ENCODE data around the gene FSTL5. TPM values are rescaled to one million over a fixed set of nuclear protein-coding genes. Genes with fewer than 3 reads are reported as not detected.
A peak's percentile ranks its signal among the peaks of the same experiment; 100 is the strongest.

The FSTL5 gene
- total and polyA plus RNA-seq, 4 donors = 28.3 to 83.4 (median 33.7) TPM

- Histone ChIP-seq H3K27me3 (ENCODE audit: control insufficient read depth, insufficient read depth, low read length) (no peaks in the 10 kb centered on the region), H3K36me3 (ENCODE audit: control insufficient read depth, insufficient read depth, low read length) (no peaks in the 10 kb centered on the region), H3K4me3 (ENCODE audit: low read depth, low read length) (no peak overlapping the region), H3K27ac (ENCODE audit: low read depth, low read length) (no peak overlapping the region), H3K4me1 (ENCODE audit: control insufficient read depth, insufficient read depth, low read length) (no peaks in the 10 kb centered on the region), H3K9me3 (ENCODE audit: control insufficient read depth, insufficient read depth, low read length) (no peaks in the 10 kb centered on the region)
- no CpG with 5 or more reads among the region's 2 CpGs for WGBS (ENCODE audit: insufficient coverage)
- DNase-seq (ENCODE audit: low read depth in 4 of 6, low spot score in 6 of 6) = no peak
Observed at GRCh38 chr4:161714022-161714751, 449.6 kb downstream of the FSTL5 start.

- Histone ChIP-seq H3K4me1 (ENCODE audit: control insufficient read depth, insufficient read depth, low read length) (no peaks in the 10 kb centered on the region), H3K27ac (ENCODE audit: low read depth, low read length) (no peak overlapping the region), H3K4me3 (ENCODE audit: low read depth, low read length) (no peak overlapping the region), H3K9me3 (ENCODE audit: control insufficient read depth, insufficient read depth, low read length) (no peaks in the 10 kb centered on the region), H3K27me3 (ENCODE audit: control insufficient read depth, insufficient read depth, low read length) (no peaks in the 10 kb centered on the region), H3K36me3 (ENCODE audit: control insufficient read depth, insufficient read depth, low read length) (no peaks in the 10 kb centered on the region)
- DNase-seq (ENCODE audit: low read depth in 4 of 6, low spot score in 6 of 6) = no peak
- WGBS (ENCODE audit: insufficient coverage) = 0% methylated on average over 1 of the region's 3 CpGs
Observed at GRCh38 chr4:161704653-161705052, 459.1 kb downstream of the FSTL5 start.

GRCh38 chr4:161704040-161704439, 459.8 kb downstream of the FSTL5 start:
- no peaks in the 10 kb centered on the region for H3K4me1 ChIP-seq (ENCODE audit: control insufficient read depth, insufficient read depth, low read length)
- DNase-seq (ENCODE audit: low read depth in 4 of 6, low spot score in 6 of 6) = no peak
- no peak overlapping the region for H3K27ac ChIP-seq (ENCODE audit: low read depth, low read length)
- H3K27me3 ChIP-seq (ENCODE audit: control insufficient read depth, insufficient read depth, low read length) = no peaks in the 10 kb centered on the region
- no peak overlapping the region for H3K4me3 ChIP-seq (ENCODE audit: low read depth, low read length)
- no peaks in the 10 kb centered on the region for H3K9me3 ChIP-seq (ENCODE audit: control insufficient read depth, insufficient read depth, low read length)
- no peaks in the 10 kb centered on the region for H3K36me3 ChIP-seq (ENCODE audit: control insufficient read depth, insufficient read depth, low read length)
- 48% methylated on average over 2 of the region's 4 CpGs for WGBS (ENCODE audit: insufficient coverage)

GRCh38 chr4:161702287-161702686, 461.5 kb downstream of the FSTL5 start:
- no peaks in the 10 kb centered on the region for H3K36me3 ChIP-seq (ENCODE audit: control insufficient read depth, insufficient read depth, low read length)
- no peak for DNase-seq (ENCODE audit: low read depth in 4 of 6, low spot score in 6 of 6)
- WGBS (ENCODE audit: insufficient coverage) = no CpG with 5 or more reads among the region's 4 CpGs

GRCh38 chr4:161696944-161697343, 466.9 kb downstream of the FSTL5 start:
- Histone ChIP-seq H3K36me3 (ENCODE audit: control insufficient read depth, insufficient read depth, low read length) (no peaks in the 10 kb centered on the region), H3K4me3 (ENCODE audit: low read depth, low read length) (no peak overlapping the region), H3K27ac (ENCODE audit: low read depth, low read length) (no peak overlapping the region), H3K27me3 (ENCODE audit: control insufficient read depth, insufficient read depth, low read length) (no peaks in the 10 kb centered on the region), H3K9me3 (ENCODE audit: control insufficient read depth, insufficient read depth, low read length) (no peaks in the 10 kb centered on the region), H3K4me1 (ENCODE audit: control insufficient read depth, insufficient read depth, low read length) (no peaks in the 10 kb centered on the region)
- no CpG with 5 or more reads among the region's 1 CpG for WGBS (ENCODE audit: insufficient coverage)
- no peak for DNase-seq (ENCODE audit: low read depth in 4 of 6, low spot score in 6 of 6)

More at GRCh38 chr4:161702287-161702686, 461.5 kb downstream of the FSTL5 start:
- Histone ChIP-seq H3K27ac (ENCODE audit: low read depth, low read length) (no peak overlapping the region), H3K4me1 (ENCODE audit: control insufficient read depth, insufficient read depth, low read length) (no peaks in the 10 kb centered on the region), H3K27me3 (ENCODE audit: control insufficient read depth, insufficient read depth, low read length) (no peaks in the 10 kb centered on the region), H3K9me3 (ENCODE audit: control insufficient read depth, insufficient read depth, low read length) (no peaks in the 10 kb centered on the region), H3K4me3 (ENCODE audit: low read depth, low read length) (no peak overlapping the region)

- no CpG with 5 or more reads among the region's 2 CpGs for WGBS (ENCODE audit: insufficient coverage)
- no peak overlapping the region for H3K4me3 ChIP-seq (ENCODE audit: low read depth, low read length)
Observed at GRCh38 chr4:161680146-161680545, 483.7 kb downstream of the FSTL5 start.

GRCh38 chr4:161664740-161665139, 499.1 kb downstream of the FSTL5 start:
- H3K27me3 ChIP-seq (ENCODE audit: control insufficient read depth, insufficient read depth, low read length) = no peaks in the 10 kb centered on the region
- no peaks in the 10 kb centered on the region for H3K9me3 ChIP-seq (ENCODE audit: control insufficient read depth, insufficient read depth, low read length)
- DNase-seq (ENCODE audit: low read depth in 4 of 6, low spot score in 6 of 6) = no peak
- WGBS (ENCODE audit: insufficient coverage) = 83% methylated on average over 1 of the region's 7 CpGs
- H3K4me1 ChIP-seq (ENCODE audit: control insufficient read depth, insufficient read depth, low read length) = no peaks in the 10 kb centered on the region
- H3K4me3 ChIP-seq (ENCODE audit: low read depth, low read length) = no peak overlapping the region
- H3K36me3 ChIP-seq (ENCODE audit: control insufficient read depth, insufficient read depth, low read length) = no peaks in the 10 kb centered on the region
- no peak overlapping the region for H3K27ac ChIP-seq (ENCODE audit: low read depth, low read length)

More at GRCh38 chr4:161680146-161680545, 483.7 kb downstream of the FSTL5 start:
- H3K4me1 ChIP-seq (ENCODE audit: control insufficient read depth, insufficient read depth, low read length) = no peaks in the 10 kb centered on the region
- no peaks in the 10 kb centered on the region for H3K36me3 ChIP-seq (ENCODE audit: control insufficient read depth, insufficient read depth, low read length)
- H3K9me3 ChIP-seq (ENCODE audit: control insufficient read depth, insufficient read depth, low read length) = no peaks in the 10 kb centered on the region
- no peak for DNase-seq (ENCODE audit: low read depth in 4 of 6, low spot score in 6 of 6)
- H3K27me3 ChIP-seq (ENCODE audit: control insufficient read depth, insufficient read depth, low read length) = no peaks in the 10 kb centered on the region
- H3K27ac ChIP-seq (ENCODE audit: low read depth, low read length) = no peak overlapping the region

- no peaks in the 10 kb centered on the region for H3K9me3 ChIP-seq (ENCODE audit: control insufficient read depth, insufficient read depth, low read length)
- H3K27ac ChIP-seq (ENCODE audit: low read depth, low read length) = no peak overlapping the region
- 89% methylated on average over 6 of the region's 6 CpGs for WGBS (ENCODE audit: insufficient coverage)
- H3K36me3 ChIP-seq (ENCODE audit: control insufficient read depth, insufficient read depth, low read length) = no peaks in the 10 kb centered on the region
- DNase-seq (ENCODE audit: low read depth in 4 of 6, low spot score in 6 of 6) = no peak
- H3K4me3 ChIP-seq (ENCODE audit: low read depth, low read length) = no peak overlapping the region
- H3K27me3 ChIP-seq (ENCODE audit: control insufficient read depth, insufficient read depth, low read length) = no peaks in the 10 kb centered on the region
- no peaks in the 10 kb centered on the region for H3K4me1 ChIP-seq (ENCODE audit: control insufficient read depth, insufficient read depth, low read length)
Observed at GRCh38 chr4:161663844-161664243, 500.0 kb downstream of the FSTL5 start.

GRCh38 chr4:161658676-161659075, 505.1 kb downstream of the FSTL5 start:
- peak in 1 of 6 donors; percentile 68 for DNase-seq (ENCODE audit: low read depth in 4 of 6, low spot score in 6 of 6)
- H3K27me3 ChIP-seq (ENCODE audit: control insufficient read depth, insufficient read depth, low read length) = no peaks in the 10 kb centered on the region
- no peaks in the 10 kb centered on the region for H3K36me3 ChIP-seq (ENCODE audit: control insufficient read depth, insufficient read depth, low read length)
- no peaks in the 10 kb centered on the region for H3K4me1 ChIP-seq (ENCODE audit: control insufficient read depth, insufficient read depth, low read length)
- no peak overlapping the region for H3K4me3 ChIP-seq (ENCODE audit: low read depth, low read length)
- H3K27ac ChIP-seq (ENCODE audit: low read depth, low read length) = no peak overlapping the region
- no CpG with 5 or more reads among the region's 2 CpGs for WGBS (ENCODE audit: insufficient coverage)
- H3K9me3 ChIP-seq (ENCODE audit: control insufficient read depth, insufficient read depth, low read length) = no peaks in the 10 kb centered on the region

GRCh38 chr4:161657616-161658015, 506.2 kb downstream of the FSTL5 start:
- Histone ChIP-seq H3K27me3 (ENCODE audit: control insufficient read depth, insufficient read depth, low read length) (no peaks in the 10 kb centered on the region), H3K4me3 (ENCODE audit: low read depth, low read length) (no peak overlapping the region), H3K4me1 (ENCODE audit: control insufficient read depth, insufficient read depth, low read length) (no peaks in the 10 kb centered on the region), H3K9me3 (ENCODE audit: control insufficient read depth, insufficient read depth, low read length) (no peaks in the 10 kb centered on the region), H3K27ac (ENCODE audit: low read depth, low read length) (no peak overlapping the region), H3K36me3 (ENCODE audit: control insufficient read depth, insufficient read depth, low read length) (no peaks in the 10 kb centered on the region)
- no peak for DNase-seq (ENCODE audit: low read depth in 4 of 6, low spot score in 6 of 6)
- WGBS (ENCODE audit: insufficient coverage) = no CpG with 5 or more reads among the region's 3 CpGs

All from spinal cord (tissue), 10 donors.